WTC11 (cell line): Measurements from ENCODE around the gene LAIR2. TPM values are rescaled to one million over a fixed set of nuclear protein-coding genes. Genes with fewer than 3 reads are reported as not detected.

Source experiments
- ATAC-seq: fragments of 200-7000 bp; cut with Tn5 transposase; 2 replicates; pipeline ENCODE4 v1.10.0; 2021; ENCODE audit warnings: mild to moderate bottlenecking, moderate library complexity
- CTCF ChIA-PET: fragments of 300-600 bp; sonication (Branson Sonifier 250); formaldehyde crosslinking; loops from one replicate; lab custom pipeline; 2021; ENCODE audit warnings: antibody characterized with exemption; lab: Charles Lee
- POLR2A ChIA-PET: fragments of 350-600 bp; sonication (Branson Sonifier 250); formaldehyde crosslinking; loops from one replicate; lab custom pipeline; 2021; ENCODE audit warnings: antibody characterized with exemption; lab: Charles Lee
- DNase-seq: peaks from one replicate; pipeline ENCODE4 v3.0.0; 2021; ENCODE audit warnings: low spot score
- H3K27ac Mint-ChIP-seq: 2 replicates; pipeline ENCODE4 v1.8.0; 2021; ENCODE audit warnings: mixed read lengths
- H3K27me3 Mint-ChIP-seq: 2 replicates; pipeline ENCODE4 v1.8.0; 2021; ENCODE audit warnings: low read depth, mild to moderate bottlenecking, moderate library complexity, mixed read lengths
- H3K36me3 Mint-ChIP-seq: 2 replicates; pipeline ENCODE4 v1.8.0; 2021; ENCODE audit warnings: mixed read lengths
- H3K4me1 Mint-ChIP-seq: 2 replicates; pipeline ENCODE4 v1.8.0; 2022; ENCODE audit warnings: mixed read lengths
- H3K4me3 Mint-ChIP-seq: 2 replicates; pipeline ENCODE4 v1.8.0; 2021; ENCODE audit warnings: mild to moderate bottlenecking, moderate library complexity, mixed read lengths
- H3K9me3 Mint-ChIP-seq: 2 replicates; pipeline ENCODE4 v1.8.0; 2021; ENCODE audit warnings: mixed read lengths
- EMX1 ChIP-seq: fragments of 250-450 bp; sonication (Bioruptor Pico); IDR thresholded peaks from 2 replicates; pipeline ENCODE4 v1.8.0; 2021; ENCODE audit warnings: mild to moderate bottlenecking
- FOXP1 ChIP-seq: sonication (generic); formaldehyde crosslinking; IDR thresholded peaks from 2 replicates; pipeline ENCODE4 v1.8.0; 2022; ENCODE audit warnings: missing genetic modification reagents, mild to moderate bottlenecking, moderate library complexity, borderline replicate concordance
- GABPB1 ChIP-seq: sonication (generic); formaldehyde crosslinking; IDR thresholded peaks from 2 replicates; pipeline ENCODE4 v1.8.1; 2023; ENCODE audit warnings: mild to moderate bottlenecking, missing genetic modification reagents
- GRHL2 ChIP-seq: fragments of 250-450 bp; sonication (Bioruptor Pico); IDR thresholded peaks from 2 replicates; pipeline ENCODE4 v1.8.0; 2022; ENCODE audit warnings: mild to moderate bottlenecking, moderate library complexity; ENCODE audit not compliant: insufficient replicate concordance, severe bottlenecking
- HMGA2 ChIP-seq: fragments of 250-450 bp; sonication (Bioruptor Pico); IDR thresholded peaks from 2 replicates; pipeline ENCODE4 v1.4.0; 2021; ENCODE audit warnings: mild to moderate bottlenecking, moderate library complexity
- NFE2L1 ChIP-seq: sonication (generic); formaldehyde crosslinking; IDR thresholded peaks from 2 replicates; pipeline ENCODE4 v1.8.1; 2023; ENCODE audit warnings: missing genetic modification reagents
- TP53 ChIP-seq: sonication (generic); formaldehyde crosslinking; IDR thresholded peaks from 2 replicates; pipeline ENCODE4 v1.8.1; 2023; ENCODE audit warnings: mild to moderate bottlenecking, missing genetic modification reagents
- USF2 ChIP-seq: sonication (generic); formaldehyde crosslinking; IDR thresholded peaks from 2 replicates; pipeline ENCODE4 v1.8.1; 2023; ENCODE audit warnings: mild to moderate bottlenecking, missing genetic modification reagents, moderate library complexity
- ZNF532 ChIP-seq: fragments of 250-450 bp; sonication (Bioruptor Pico); IDR thresholded peaks from 2 replicates; pipeline ENCODE4 v1.9.0; 2021; ENCODE audit warnings: mild to moderate bottlenecking, borderline replicate concordance
- total RNA-seq: library from RNA; stranded (reverse); gene quantifications from 3 replicates; pipeline ENCODE4 v1.2.3, GENCODE V29; 2021
- TF ChIP-seq, protein P1 (sequence below): sonication (generic); formaldehyde crosslinking; conservative IDR thresholded peaks from 2 replicates; pipeline ENCODE4 v1.8.1; 2023; ENCODE audit warnings: mild to moderate bottlenecking, low read depth, missing genetic modification reagents, moderate library complexity
- TF ChIP-seq, protein P2 (sequence below): sonication (generic); formaldehyde crosslinking; IDR thresholded peaks from 2 replicates; pipeline ENCODE4 v1.8.0; 2022; ENCODE audit warnings: mild to moderate bottlenecking, missing genetic modification reagents
- TF ChIP-seq, protein P3 (sequence below): fragments of 200-600 bp; IDR thresholded peaks from 2 replicates; pipeline ENCODE4 v1.8.0; 2022; ENCODE audit warnings: antibody characterized with exemption
- TF ChIP-seq, protein P4 (sequence below): sonication (generic); formaldehyde crosslinking; IDR thresholded peaks from 2 replicates; pipeline ENCODE4 v1.8.1; 2023; ENCODE audit warnings: mild to moderate bottlenecking, moderate library complexity, missing genetic modification reagents
- TF ChIP-seq, protein P5 (sequence below): sonication (generic); formaldehyde crosslinking; IDR thresholded peaks from 2 replicates; pipeline ENCODE4 v1.8.1; 2023; ENCODE audit warnings: mild to moderate bottlenecking, missing genetic modification reagents
- TF ChIP-seq, protein P6 (sequence below): sonication (generic); formaldehyde crosslinking; IDR thresholded peaks from 2 replicates; pipeline ENCODE4 v1.8.1; 2023; ENCODE audit warnings: mild to moderate bottlenecking, missing genetic modification reagents, borderline replicate concordance

The LAIR2 gene
- total RNA-seq, 1 experiment from 2014 or later = not detected

GRCh38 chr19:54525636-54526035 lies 23.0 kb downstream of the LAIR2 start (continued):
- TF ChIP-seq, protein P1, sequence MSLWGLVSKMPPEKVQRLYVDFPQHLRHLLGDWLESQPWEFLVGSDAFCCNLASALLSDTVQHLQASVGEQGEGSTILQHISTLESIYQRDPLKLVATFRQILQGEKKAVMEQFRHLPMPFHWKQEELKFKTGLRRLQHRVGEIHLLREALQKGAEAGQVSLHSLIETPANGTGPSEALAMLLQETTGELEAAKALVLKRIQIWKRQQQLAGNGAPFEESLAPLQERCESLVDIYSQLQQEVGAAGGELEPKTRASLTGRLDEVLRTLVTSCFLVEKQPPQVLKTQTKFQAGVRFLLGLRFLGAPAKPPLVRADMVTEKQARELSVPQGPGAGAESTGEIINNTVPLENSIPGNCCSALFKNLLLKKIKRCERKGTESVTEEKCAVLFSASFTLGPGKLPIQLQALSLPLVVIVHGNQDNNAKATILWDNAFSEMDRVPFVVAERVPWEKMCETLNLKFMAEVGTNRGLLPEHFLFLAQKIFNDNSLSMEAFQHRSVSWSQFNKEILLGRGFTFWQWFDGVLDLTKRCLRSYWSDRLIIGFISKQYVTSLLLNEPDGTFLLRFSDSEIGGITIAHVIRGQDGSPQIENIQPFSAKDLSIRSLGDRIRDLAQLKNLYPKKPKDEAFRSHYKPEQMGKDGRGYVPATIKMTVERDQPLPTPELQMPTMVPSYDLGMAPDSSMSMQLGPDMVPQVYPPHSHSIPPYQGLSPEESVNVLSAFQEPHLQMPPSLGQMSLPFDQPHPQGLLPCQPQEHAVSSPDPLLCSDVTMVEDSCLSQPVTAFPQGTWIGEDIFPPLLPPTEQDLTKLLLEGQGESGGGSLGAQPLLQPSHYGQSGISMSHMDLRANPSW (CRISPR knock-in tag) = no peak
- TF ChIP-seq, protein P2, sequence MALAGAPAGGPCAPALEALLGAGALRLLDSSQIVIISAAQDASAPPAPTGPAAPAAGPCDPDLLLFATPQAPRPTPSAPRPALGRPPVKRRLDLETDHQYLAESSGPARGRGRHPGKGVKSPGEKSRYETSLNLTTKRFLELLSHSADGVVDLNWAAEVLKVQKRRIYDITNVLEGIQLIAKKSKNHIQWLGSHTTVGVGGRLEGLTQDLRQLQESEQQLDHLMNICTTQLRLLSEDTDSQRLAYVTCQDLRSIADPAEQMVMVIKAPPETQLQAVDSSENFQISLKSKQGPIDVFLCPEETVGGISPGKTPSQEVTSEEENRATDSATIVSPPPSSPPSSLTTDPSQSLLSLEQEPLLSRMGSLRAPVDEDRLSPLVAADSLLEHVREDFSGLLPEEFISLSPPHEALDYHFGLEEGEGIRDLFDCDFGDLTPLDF (CRISPR knock-in tag) = no peak
- no peak for TF ChIP-seq NFE2L1 (CRISPR knock-in tag)
- TF ChIP-seq, all 79 proteins: peak for 0

DNA sequence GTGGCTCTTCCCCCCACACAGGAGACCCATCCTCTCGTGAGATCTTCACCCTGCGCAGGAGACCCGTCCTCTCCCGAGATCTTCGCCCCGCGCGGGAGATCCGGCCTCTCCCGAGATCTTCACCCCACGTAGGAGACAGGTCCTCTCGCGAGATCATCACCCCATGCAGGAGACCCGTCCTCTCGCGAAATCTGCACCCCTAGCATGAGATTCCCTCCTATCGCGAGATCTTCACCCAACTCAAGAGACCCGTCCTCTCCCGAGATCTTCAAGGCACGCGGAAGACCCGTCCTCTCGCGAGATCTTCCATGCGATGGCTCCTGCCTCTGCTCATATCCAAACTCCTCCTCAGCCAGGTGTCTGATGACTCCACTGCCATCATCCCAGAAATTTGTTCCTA lies 24.3 kb downstream of the LAIR2 start:
- no peaks in the 10 kb centered on the region for H3K4me1 Mint-ChIP-seq
- ATAC-seq = no peak
- H3K36me3 Mint-ChIP-seq = peaks cover 59% of the 10 kb centered on the region
- ChIA-PET POLR2A (no interaction called here), CTCF (no interaction called here)
- peaks cover 17% of the 10 kb centered on the region for H3K27me3 Mint-ChIP-seq
- H3K4me3 Mint-ChIP-seq = no peak overlapping the region
- DNase-seq = no peak
- H3K27ac Mint-ChIP-seq = no peak overlapping the region
- no peak for TF ChIP-seq GABPB1 (CRISPR knock-in tag)
- no peak for TF ChIP-seq FOXP1 (CRISPR knock-in tag)
- peaks cover 86% of the 10 kb centered on the region for H3K9me3 Mint-ChIP-seq

GRCh38 chr19:54530866-54531265 lies 28.2 kb downstream of the LAIR2 start:
- H3K27ac Mint-ChIP-seq = no peak overlapping the region
- ChIA-PET POLR2A (no interaction called here), CTCF (no interaction called here)
- DNase-seq = no peak
- H3K27me3 Mint-ChIP-seq = peaks cover 20% of the 10 kb centered on the region
- ATAC-seq = no peak
- peaks cover 58% of the 10 kb centered on the region for H3K36me3 Mint-ChIP-seq
- no peaks in the 10 kb centered on the region for H3K4me1 Mint-ChIP-seq
- H3K4me3 Mint-ChIP-seq = no peak overlapping the region
- peaks cover 86% of the 10 kb centered on the region for H3K9me3 Mint-ChIP-seq
- TF ChIP-seq, protein P3, sequence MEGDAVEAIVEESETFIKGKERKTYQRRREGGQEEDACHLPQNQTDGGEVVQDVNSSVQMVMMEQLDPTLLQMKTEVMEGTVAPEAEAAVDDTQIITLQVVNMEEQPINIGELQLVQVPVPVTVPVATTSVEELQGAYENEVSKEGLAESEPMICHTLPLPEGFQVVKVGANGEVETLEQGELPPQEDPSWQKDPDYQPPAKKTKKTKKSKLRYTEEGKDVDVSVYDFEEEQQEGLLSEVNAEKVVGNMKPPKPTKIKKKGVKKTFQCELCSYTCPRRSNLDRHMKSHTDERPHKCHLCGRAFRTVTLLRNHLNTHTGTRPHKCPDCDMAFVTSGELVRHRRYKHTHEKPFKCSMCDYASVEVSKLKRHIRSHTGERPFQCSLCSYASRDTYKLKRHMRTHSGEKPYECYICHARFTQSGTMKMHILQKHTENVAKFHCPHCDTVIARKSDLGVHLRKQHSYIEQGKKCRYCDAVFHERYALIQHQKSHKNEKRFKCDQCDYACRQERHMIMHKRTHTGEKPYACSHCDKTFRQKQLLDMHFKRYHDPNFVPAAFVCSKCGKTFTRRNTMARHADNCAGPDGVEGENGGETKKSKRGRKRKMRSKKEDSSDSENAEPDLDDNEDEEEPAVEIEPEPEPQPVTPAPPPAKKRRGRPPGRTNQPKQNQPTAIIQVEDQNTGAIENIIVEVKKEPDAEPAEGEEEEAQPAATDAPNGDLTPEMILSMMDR = no peak
- no peak for TF ChIP-seq USF2 (CRISPR knock-in tag)
- TF ChIP-seq GRHL2 (CRISPR knock-in tag) = no peak
- TF ChIP-seq, protein P4, sequence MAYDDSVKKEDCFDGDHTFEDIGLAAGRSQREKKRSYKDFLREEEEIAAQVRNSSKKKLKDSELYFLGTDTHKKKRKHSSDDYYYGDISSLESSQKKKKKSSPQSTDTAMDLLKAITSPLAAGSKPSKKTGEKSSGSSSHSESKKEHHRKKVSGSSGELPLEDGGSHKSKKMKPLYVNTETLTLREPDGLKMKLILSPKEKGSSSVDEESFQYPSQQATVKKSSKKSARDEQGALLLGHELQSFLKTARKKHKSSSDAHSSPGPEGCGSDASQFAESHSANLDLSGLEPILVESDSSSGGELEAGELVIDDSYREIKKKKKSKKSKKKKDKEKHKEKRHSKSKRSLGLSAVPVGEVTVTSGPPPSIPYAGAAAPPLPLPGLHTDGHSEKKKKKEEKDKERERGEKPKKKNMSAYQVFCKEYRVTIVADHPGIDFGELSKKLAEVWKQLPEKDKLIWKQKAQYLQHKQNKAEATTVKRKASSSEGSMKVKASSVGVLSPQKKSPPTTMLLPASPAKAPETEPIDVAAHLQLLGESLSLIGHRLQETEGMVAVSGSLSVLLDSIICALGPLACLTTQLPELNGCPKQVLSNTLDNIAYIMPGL (CRISPR knock-in tag) = no peak
- no peak for TF ChIP-seq HMGA2 (CRISPR knock-in tag)
- TF ChIP-seq, protein P5, sequence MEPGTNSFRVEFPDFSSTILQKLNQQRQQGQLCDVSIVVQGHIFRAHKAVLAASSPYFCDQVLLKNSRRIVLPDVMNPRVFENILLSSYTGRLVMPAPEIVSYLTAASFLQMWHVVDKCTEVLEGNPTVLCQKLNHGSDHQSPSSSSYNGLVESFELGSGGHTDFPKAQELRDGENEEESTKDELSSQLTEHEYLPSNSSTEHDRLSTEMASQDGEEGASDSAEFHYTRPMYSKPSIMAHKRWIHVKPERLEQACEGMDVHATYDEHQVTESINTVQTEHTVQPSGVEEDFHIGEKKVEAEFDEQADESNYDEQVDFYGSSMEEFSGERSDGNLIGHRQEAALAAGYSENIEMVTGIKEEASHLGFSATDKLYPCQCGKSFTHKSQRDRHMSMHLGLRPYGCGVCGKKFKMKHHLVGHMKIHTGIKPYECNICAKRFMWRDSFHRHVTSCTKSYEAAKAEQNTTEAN = no peak
- TF ChIP-seq, protein P6, sequence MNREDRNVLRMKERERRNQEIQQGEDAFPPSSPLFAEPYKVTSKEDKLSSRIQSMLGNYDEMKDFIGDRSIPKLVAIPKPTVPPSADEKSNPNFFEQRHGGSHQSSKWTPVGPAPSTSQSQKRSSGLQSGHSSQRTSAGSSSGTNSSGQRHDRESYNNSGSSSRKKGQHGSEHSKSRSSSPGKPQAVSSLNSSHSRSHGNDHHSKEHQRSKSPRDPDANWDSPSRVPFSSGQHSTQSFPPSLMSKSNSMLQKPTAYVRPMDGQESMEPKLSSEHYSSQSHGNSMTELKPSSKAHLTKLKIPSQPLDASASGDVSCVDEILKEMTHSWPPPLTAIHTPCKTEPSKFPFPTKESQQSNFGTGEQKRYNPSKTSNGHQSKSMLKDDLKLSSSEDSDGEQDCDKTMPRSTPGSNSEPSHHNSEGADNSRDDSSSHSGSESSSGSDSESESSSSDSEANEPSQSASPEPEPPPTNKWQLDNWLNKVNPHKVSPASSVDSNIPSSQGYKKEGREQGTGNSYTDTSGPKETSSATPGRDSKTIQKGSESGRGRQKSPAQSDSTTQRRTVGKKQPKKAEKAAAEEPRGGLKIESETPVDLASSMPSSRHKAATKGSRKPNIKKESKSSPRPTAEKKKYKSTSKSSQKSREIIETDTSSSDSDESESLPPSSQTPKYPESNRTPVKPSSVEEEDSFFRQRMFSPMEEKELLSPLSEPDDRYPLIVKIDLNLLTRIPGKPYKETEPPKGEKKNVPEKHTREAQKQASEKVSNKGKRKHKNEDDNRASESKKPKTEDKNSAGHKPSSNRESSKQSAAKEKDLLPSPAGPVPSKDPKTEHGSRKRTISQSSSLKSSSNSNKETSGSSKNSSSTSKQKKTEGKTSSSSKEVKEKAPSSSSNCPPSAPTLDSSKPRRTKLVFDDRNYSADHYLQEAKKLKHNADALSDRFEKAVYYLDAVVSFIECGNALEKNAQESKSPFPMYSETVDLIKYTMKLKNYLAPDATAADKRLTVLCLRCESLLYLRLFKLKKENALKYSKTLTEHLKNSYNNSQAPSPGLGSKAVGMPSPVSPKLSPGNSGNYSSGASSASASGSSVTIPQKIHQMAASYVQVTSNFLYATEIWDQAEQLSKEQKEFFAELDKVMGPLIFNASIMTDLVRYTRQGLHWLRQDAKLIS = no peak
- TF ChIP-seq TP53 = no peak
- TF ChIP-seq EMX1 (CRISPR knock-in tag) = no peak
- TF ChIP-seq ZNF532 (CRISPR knock-in tag) = no peak
